ENCODE measurements around the gene SSBP1.

- TF ChIP-seq POLR2A (IDR thresholded peaks at IDR 0.05; ENCODE audit: low read length), result no peak
- no peak for TF ChIP-seq GATA1 (IDR thresholded peaks at IDR 0.05; ENCODE audit: low read depth, low read length)
These were observed 23.1 kb upstream of the SSBP1 start for GRCh38 chr7:141715018-141715417.
